Gastroesophageal sphincter (tissue), 4 donors: ENCODE results near the gene PSMG3. TPM values are rescaled to one million over a fixed set of nuclear protein-coding genes. Genes with fewer than 3 reads are reported as not detected.
"Not testable (repeated sequence)": the region's sequence is repeated elsewhere in the genome, so short reads cannot be mapped to it uniquely, and the experiment has no call there.

Experiments
- ATAC-seq: fragments of 150-250 bp; one replicate; pipeline ENCODE4 v1.9.1; 2016; ENCODE audit warnings: mild to moderate bottlenecking, moderate library complexity
- H3K27ac ChIP-seq, 4 donors: fragments of 200-600 bp; sonication (generic) in 3 of 4; 1 replicate in 3 of 4; 2 replicates in 1 of 4; pipeline ENCODE4 v1.5.1; 2016 to 2019
- H3K27me3 ChIP-seq: fragments of 200-600 bp; sonication (generic); one replicate; pipeline ENCODE4 v1.5.1; 2019
- H3K36me3 ChIP-seq, 2 donors: fragments of 200-600 bp; sonication (generic); one replicate each; pipeline ENCODE4 v1.5.1; 2019; ENCODE audit warnings: control low read depth in 1 of 2
- H3K4me1 ChIP-seq, 3 donors: fragments of 200-600 bp; sonication (generic); 1 replicate in 2 of 3; 2 replicates in 1 of 3; pipeline ENCODE4 v1.5.1; 2016 to 2019; ENCODE audit warnings: control low read depth in 2 of 3
- H3K4me3 ChIP-seq, 2 donors: fragments of 200-600 bp; sonication (generic); one replicate each; pipeline ENCODE4 v1.5.1; 2019; ENCODE audit warnings: mild to moderate bottlenecking in 1 of 2, moderate library complexity in 1 of 2
- H3K9me3 ChIP-seq, 3 donors: fragments of 200-600 bp; sonication (generic); one replicate each; pipeline ENCODE4 v1.5.1; 2017 to 2019; ENCODE audit warnings: control low read depth in 2 of 3
- EP300 ChIP-seq: sonication (generic); formaldehyde crosslinking; IDR thresholded peaks from one replicate; pipeline ENCODE4 v1.6.1; 2017; ENCODE audit warnings: antibody characterized with exemption, mild to moderate bottlenecking
- POLR2A ChIP-seq, 2 donors: fragments of 450-650 bp; IDR thresholded peaks; one replicate each; pipeline ENCODE4 v1.6.1; 2017; ENCODE audit warnings: antibody characterized with exemption in 2 of 2, mild to moderate bottlenecking in 2 of 2, moderate library complexity in 1 of 2
- POLR2AphosphoS5 ChIP-seq: sonication (generic); formaldehyde crosslinking; IDR thresholded peaks from one replicate; pipeline ENCODE4 v1.6.1; 2017; ENCODE audit warnings: antibody characterized with exemption
- WGBS, 2 donors: methylation state at CpG; one replicate each; pipeline ENCODE4 v1.1.5; 2018; ENCODE audit warnings: low coverage in 1 of 2; 5-methylcytosine and 5-hydroxymethylcytosine counted together
- total RNA-seq, 4 donors: library from RNA; depleted of rRNA; stranded (reverse); fragments of >200 nt; gene quantifications; one replicate each; pipeline ENCODE4 v1.1.0, GENCODE V29; 2016
- TF ChIP-seq, protein P1 (sequence below), 4 experiments: fragments of 200-600 bp in 2 of 4; fragments of 450-650 bp in 2 of 4; sonication (generic) in 1 of 4; IDR thresholded peaks; one replicate each; pipeline ENCODE4 v1.5.1; 2017 to 2019; ENCODE audit warnings: antibody characterized with exemption in 4 of 4, mild to moderate bottlenecking in 2 of 4, moderate library complexity in 2 of 4

Gene PSMG3
- total RNA-seq, 4 donors from 2014 or later, result 27.7 to 36.6 (median 35.7) TPM

GRCh38 chr7:1587738-1588137, 17.9 kb upstream of the PSMG3 start:
- 79 to 100% methylated on average over 1 to 6 of the region's 12 CpGs for WGBS, 2 donors
- no peak overlapping the region for H3K27ac ChIP-seq
- peaks cover 66% of the 10 kb centered on the region for H3K27me3 ChIP-seq
- H3K36me3 ChIP-seq, result no peaks in the 10 kb centered on the region
- H3K9me3 ChIP-seq, result peaks cover 0 to 9% (median 0%) of the 10 kb centered on the region in 3 donors
- ATAC-seq, result no peak
- no peak overlapping the region for H3K4me3 ChIP-seq
- TF ChIP-seq EP300 (no peak), POLR2AphosphoS5 (no peak)
- H3K4me1 ChIP-seq, result peaks cover 0 to 9% (median 0%) of the 10 kb centered on the region in 3 donors

DNA sequence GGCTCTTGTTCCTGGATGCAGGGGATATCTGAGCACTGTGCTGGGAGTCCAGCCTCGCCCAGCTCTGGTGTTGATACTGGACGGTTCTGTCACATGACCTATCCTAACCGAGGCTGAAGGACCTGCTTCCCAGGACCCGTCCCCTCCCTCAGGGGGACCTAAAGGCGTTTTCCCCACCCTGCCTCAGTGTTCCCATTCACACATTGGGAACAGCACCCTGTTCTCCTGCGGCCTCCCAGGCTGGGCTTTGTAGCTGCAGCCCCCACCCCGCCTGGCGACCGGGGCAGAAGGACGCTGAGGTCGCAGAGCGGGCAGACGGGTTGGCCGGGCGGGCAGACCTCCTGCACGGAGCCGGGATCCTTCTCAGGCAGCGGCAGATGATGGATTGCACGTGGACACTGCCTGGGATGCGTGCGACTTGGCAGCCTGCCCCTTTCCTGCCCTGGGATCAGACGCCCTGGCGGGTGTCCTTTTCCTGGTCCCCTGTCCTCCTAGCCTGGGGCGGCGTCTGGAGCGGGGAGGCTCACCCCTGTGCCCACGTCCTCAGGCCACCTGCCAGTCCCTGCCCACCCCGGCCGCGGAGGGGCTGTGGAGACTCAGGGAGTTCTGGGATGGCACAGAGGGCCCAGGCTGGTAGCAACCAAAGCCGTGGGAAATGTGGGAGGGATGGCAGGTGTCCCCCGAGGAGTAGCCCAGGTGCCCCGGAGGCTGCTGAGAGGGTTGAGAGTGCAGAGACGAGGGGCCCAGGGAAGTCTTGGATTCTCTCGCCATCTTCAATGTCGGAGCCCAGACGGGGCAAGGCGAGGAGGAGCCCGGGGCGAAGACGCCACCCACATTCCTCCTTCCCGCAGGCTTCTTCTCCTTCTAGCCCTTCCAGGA, 17.2 kb upstream of the PSMG3 start:
- WGBS, 2 donors, result 55% methylated on average over 4 of the region's 42 CpGs; no CpG with 5 or more reads in 1 of the 2 donors
- H3K27me3 ChIP-seq, result peaks cover 60% of the 10 kb centered on the region
- H3K4me3 ChIP-seq, result no peak overlapping the region
- H3K9me3 ChIP-seq, result peaks cover 0 to 9% (median 0%) of the 10 kb centered on the region in 3 donors
- no peak for ATAC-seq
- H3K4me1 ChIP-seq, result peaks cover 0 to 9% (median 0%) of the 10 kb centered on the region in 3 donors
- no peaks in the 10 kb centered on the region for H3K36me3 ChIP-seq
- no peak overlapping the region for H3K27ac ChIP-seq
- TF ChIP-seq POLR2AphosphoS5, result no peak
- TF ChIP-seq, protein P1, sequence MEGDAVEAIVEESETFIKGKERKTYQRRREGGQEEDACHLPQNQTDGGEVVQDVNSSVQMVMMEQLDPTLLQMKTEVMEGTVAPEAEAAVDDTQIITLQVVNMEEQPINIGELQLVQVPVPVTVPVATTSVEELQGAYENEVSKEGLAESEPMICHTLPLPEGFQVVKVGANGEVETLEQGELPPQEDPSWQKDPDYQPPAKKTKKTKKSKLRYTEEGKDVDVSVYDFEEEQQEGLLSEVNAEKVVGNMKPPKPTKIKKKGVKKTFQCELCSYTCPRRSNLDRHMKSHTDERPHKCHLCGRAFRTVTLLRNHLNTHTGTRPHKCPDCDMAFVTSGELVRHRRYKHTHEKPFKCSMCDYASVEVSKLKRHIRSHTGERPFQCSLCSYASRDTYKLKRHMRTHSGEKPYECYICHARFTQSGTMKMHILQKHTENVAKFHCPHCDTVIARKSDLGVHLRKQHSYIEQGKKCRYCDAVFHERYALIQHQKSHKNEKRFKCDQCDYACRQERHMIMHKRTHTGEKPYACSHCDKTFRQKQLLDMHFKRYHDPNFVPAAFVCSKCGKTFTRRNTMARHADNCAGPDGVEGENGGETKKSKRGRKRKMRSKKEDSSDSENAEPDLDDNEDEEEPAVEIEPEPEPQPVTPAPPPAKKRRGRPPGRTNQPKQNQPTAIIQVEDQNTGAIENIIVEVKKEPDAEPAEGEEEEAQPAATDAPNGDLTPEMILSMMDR (IDR thresholded peaks at IDR 0.05), result no peak
- no peak for TF ChIP-seq POLR2A (IDR thresholded peaks at IDR 0.05)
- TF ChIP-seq EP300, result no peak

DNA sequence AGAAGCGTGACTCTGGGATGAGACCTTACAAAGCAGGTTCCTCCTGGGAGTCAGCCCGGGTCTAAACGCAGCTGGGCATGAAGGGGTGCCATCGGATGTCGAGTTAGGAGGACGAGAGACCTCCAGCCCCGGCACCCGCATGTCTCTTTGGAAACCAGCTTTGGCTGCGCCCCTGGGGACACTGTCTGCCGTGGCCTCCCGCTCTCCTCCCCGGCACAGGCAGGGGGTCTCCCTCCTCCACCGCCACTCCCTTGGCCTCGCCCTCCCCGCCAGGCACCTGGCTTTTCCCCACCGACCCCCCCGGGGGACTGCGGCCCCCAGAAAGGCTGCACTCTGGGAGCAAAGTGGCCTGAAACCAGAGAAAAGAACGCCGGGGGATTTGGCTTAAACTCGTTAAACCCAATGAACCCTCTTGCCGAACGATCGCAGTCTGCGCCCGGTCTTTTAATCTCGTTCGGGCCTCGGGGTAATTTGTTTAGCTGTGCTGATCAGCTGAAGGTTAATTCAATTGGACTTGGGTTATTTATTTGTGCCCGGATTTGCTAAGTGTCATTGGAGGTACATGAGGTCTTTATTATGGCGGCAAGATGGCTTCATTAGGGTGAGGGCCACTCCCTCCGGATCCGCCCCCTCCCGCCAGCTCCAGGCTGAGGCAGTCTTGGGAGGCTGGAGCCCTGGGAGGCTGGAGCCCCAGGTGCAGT, 16.4 kb upstream of the PSMG3 start:
- 73 to 81% methylated on average over 8 to 12 of the region's 34 CpGs for WGBS, 2 donors
- no peak overlapping the region for H3K27ac ChIP-seq
- ATAC-seq, result no peak
- H3K9me3 ChIP-seq, result peaks cover 0 to 9% (median 0%) of the 10 kb centered on the region in 3 donors
- no peaks in the 10 kb centered on the region for H3K36me3 ChIP-seq
- H3K4me3 ChIP-seq, result no peak overlapping the region
- no peak for TF ChIP-seq EP300
- no peak for TF ChIP-seq POLR2AphosphoS5
- no peak for TF ChIP-seq POLR2A (IDR thresholded peaks at IDR 0.05)
- TF ChIP-seq, protein P1 (IDR thresholded peaks at IDR 0.05), result no peak
- H3K4me1 ChIP-seq, result peaks cover 0 to 9% (median 0%) of the 10 kb centered on the region in 3 donors
- peaks cover 52% of the 10 kb centered on the region for H3K27me3 ChIP-seq

DNA sequence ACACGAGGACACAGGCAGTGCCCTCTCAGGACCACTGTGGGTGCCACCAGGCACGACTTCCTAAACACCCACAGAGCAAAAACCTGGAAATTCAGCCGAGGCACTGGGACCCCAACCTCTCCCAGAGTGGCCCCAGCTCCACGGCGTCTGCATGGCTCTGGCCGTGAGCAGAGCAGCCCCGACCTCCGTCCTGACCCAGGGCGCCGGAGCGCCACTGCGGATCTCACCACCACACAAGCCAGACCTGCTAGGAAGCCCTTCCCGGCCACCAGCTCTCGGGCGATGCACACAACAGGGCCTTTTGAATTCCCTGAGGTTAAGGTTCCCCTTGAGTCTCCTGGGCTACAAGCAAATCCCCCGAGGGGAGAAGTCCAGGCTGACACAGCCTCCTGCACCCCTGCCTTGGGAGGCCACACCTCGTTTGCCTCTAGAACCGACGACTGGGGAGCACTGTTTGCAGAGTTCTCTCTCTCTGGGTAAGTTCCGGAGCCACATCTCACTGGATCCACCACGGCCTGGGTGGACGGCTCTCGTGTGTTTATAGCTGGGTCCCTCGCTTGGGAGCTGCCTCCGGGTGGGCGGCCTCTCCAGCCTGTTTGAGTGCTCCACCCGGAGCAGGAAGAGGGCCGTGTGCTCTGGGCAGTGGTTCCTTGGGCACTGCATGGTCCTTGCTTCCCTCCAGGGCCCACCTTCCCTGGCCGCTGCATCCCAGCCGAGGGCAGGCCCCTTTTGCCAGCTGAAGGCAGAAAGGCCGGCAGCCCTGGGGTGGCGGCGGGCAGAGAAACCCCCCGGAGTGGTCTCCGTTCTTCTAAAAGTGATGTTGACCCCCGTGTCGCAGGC, 15.5 kb upstream of the PSMG3 start:
- Histone ChIP-seq H3K4me3 (no peak overlapping the region), H3K4me1 (peaks cover 0 to 9% (median 0%) of the 10 kb centered on the region in 3 donors), H3K9me3 (peaks cover 0 to 9% (median 0%) of the 10 kb centered on the region in 3 donors), H3K27me3 (peaks cover 43% of the 10 kb centered on the region), H3K27ac (no peak overlapping the region), H3K36me3 (no peaks in the 10 kb centered on the region)
- TF ChIP-seq POLR2AphosphoS5 (no peak), POLR2A (IDR thresholded peaks at IDR 0.05) (no peak), EP300 (no peak)
- TF ChIP-seq, protein P1 (IDR thresholded peaks at IDR 0.05), result no peak
- ATAC-seq, result no peak
- WGBS, 2 donors, result no CpG with 5 or more reads among the region's 37 CpGs

GRCh38 chr7:1584700-1585099, 14.9 kb upstream of the PSMG3 start:
- 80 to 83% methylated on average over 1 to 10 of the region's 18 CpGs for WGBS, 2 donors
- Histone ChIP-seq H3K36me3 (no peaks in the 10 kb centered on the region), H3K9me3 (peaks cover 0 to 9% (median 0%) of the 10 kb centered on the region in 3 donors), H3K27me3 (peaks cover 36% of the 10 kb centered on the region), H3K4me3 (no peak overlapping the region), H3K27ac (no peak overlapping the region), H3K4me1 (peaks cover 0 to 11% (median 0%) of the 10 kb centered on the region in 3 donors)
- no peak for TF ChIP-seq EP300
- TF ChIP-seq POLR2A (IDR thresholded peaks at IDR 0.05), result no peak
- TF ChIP-seq, protein P1 (IDR thresholded peaks at IDR 0.05), result no peak
- TF ChIP-seq POLR2AphosphoS5, result no peak
- no peak for ATAC-seq

DNA sequence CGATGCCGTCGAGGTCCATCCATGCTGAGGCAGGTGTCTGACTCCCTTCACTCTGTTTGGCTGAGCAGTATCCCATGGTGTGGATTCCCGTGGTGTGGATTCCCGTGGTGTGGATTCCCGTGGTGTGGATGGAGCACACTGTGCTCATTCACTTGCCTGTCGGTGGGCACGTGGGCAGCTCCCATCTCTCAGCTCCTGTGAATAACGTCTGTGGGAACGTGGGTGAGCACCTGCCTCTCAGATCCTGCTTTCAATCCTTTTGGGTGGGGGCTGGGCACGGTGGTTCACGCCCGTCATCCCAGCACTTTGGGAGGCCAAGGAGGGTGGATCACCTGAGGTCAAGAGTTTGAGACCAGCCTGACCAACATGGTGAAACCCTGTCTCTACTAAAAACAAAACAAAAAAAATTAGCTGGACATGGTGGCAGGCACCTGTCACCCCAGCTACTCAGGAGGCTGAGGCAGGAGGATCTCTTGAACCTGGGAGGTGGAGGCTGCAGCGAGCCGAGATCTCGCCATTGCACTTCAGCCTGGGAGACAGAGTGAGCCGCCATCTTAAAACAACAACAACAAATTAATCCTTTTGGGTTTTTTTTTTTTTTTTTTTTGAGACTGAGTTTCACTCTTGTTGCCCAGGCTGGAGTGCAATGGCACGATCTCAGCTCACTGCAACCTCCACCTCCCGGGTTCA, 13.6 kb upstream of the PSMG3 start:
- Histone ChIP-seq H3K27me3 (peaks cover 23% of the 10 kb centered on the region), H3K4me1 (peaks cover 0 to 17% (median 4%) of the 10 kb centered on the region in 3 donors)
- not testable (repeated sequence) for H3K9me3 ChIP-seq, H3K4me3 ChIP-seq, ATAC-seq, H3K27ac ChIP-seq, H3K36me3 ChIP-seq
- 85 to 89% methylated on average over 9 to 15 of the region's 19 CpGs for WGBS, 2 donors
